ENCODE measurements around the gene ANKRD12.

GRCh38 chr18:9140381-9140780, 3.8 kb downstream of the ANKRD12 start:
- TF ChIP-seq ZNF324 (tag by site-specific recombination; IDR thresholded peaks at IDR 0.05) (no peak), YY1 (tag by site-specific recombination; IDR thresholded peaks at IDR 0.05) (no peak), ZNF302 (tag by site-specific recombination; IDR thresholded peaks at IDR 0.05; ENCODE audit: low read depth) (no peak), CTCF (tag by site-specific recombination; IDR thresholded peaks at IDR 0.05) (no peak), ZBTB8A (tag by site-specific recombination; IDR thresholded peaks at IDR 0.05) (no peak), PRDM2 (tag by site-specific recombination; IDR thresholded peaks at IDR 0.05; ENCODE audit: borderline replicate concordance) (no peak), ZBTB21 (tag by site-specific recombination; IDR thresholded peaks at IDR 0.05) (no peak), ZBTB11 (tag by site-specific recombination; conservative IDR thresholded peaks at IDR 0.05; ENCODE audit: low read depth) (no peak), ZNF133 (tag by site-specific recombination; IDR thresholded peaks at IDR 0.05) (no peak), ZNF354C (tag by site-specific recombination; IDR thresholded peaks at IDR 0.05; ENCODE audit: borderline replicate concordance, low read depth) (no peak), ZNF335 (tag by site-specific recombination; conservative IDR thresholded peaks at IDR 0.05) (no peak), REST (tag by site-specific recombination; IDR thresholded peaks at IDR 0.05) (no peak), ZSCAN16 (tag by site-specific recombination; IDR thresholded peaks at IDR 0.05) (no peak), ZNF37A (tag by site-specific recombination; IDR thresholded peaks at IDR 0.05) (no peak)

Measured in HEK293 (cell line).